HG03439 (cell line): Measurements from ENCODE around the gene AGAP1.

ENCODE experiments used
- ATAC-seq: cut with Tn5 transposase; IDR thresholded peaks from one replicate; pipeline ENCODE4 v1.9.1; 2021; ENCODE audit warnings: mild to moderate bottlenecking, moderate library complexity; ENCODE audit not compliant: unreplicated experiment

Gene AGAP1

DNA sequence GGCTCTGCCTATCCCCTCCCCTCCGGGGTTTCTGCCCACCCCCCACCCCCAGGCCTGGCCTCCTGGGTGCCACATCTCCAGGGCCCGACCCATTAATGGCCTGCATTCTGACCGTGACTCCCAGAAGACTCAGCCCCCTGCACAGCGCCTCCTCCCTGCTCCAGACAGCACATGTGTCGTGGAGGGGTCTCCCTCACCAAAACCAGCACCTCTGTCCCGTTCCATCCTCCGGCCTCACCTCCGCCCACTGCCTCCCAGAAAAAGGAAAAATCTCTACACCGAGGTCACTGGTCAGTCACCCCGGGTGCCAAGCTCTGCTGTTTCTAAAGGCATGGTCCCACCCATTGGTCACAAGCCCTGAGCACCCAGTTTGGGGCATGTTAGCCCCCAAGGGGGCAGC is 609.1 kb downstream of the AGAP1 start:
- ATAC-seq: no peak

DNA sequence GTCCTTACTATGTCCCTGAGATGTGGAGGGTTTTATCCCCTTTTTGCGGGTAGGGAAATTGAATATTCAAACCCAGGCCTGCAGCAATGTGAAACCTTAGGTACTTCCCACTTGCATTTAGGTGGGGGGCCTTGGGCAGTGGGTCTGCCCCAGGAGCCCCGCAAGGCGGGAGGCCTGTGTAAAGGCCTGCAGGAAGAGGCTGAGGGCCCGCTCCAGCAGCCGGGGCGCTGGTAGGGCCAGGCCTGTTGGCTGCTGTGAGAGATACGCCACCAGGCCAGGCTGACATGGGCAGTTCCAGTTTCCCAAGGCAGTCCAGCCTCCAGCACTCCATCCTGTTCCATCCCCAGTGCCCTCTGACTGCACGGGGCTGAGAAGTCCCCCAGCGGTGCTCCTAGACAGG is 610.1 kb downstream of the AGAP1 start:
- ATAC-seq: no peak

DNA sequence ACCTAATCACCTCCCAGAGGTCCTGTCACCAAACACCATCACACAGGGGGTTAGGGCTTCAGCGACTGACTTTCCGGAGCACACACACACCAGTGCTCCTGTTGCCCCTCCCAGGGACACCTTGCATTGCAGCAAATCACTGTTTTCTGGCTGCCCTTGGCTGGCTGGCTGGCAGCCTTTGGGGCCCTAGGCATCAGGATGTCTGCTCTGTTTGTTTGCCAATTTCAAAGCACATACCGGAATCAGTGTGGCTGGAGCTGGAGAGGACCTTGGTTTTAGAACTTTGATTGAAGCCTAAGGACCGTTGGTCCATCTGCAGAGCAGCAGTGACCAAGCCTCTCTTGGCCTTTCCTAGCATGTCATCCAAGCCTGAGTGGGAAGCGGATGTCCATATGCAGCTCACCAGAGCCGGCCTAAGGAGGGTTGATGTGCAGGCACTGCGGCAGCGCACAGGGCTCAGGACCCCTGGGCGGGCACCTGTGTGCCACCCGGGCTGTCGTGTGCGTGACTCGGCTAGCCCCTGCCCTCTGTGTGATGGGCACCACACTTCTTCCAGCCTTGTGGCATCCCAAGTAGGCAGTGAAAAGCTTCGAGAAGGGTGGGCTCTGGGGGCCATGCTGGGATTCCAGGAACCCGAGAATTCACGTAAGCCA is 612.2 kb downstream of the AGAP1 start:
- ATAC-seq: no peak

DNA sequence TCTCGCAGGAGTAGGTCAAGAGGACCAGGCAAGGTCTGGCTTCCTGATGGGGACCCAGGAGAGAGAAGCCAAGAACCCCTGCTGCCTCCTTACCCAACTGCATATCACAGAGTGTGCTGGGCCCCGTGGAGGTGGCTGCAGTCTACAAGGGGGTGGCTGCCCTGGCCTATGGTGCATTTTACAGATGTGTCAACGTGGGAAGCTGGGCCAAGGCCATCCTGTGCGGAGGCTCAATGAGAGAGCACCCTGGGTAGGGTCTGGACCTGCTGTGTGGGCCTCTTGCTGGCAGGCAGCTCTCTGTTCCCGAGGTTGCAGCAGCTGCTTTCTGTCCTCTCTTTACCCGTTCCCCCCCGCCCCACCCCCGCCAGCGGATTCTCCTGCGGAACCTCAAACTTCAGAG is 612.9 kb downstream of the AGAP1 start:
- no peak for ATAC-seq

DNA sequence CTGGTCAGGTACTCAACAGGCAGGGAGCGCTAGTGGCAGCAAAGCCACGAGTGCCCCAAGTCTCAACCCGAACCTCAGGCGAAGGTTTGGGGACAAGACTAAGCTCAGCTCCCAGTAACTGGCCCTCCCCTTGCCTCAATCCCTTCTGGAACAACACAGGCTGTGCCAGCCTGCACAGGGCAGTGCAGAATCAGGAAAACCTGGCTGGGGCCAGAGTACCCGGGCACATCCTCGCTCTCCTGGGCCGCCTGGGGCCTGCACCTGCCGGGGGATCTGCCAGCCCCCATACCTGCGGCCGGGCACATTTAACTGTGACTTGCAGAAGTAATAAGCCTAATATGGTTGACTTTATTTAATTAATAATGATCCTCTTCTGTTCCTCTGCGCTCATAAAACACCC is 613.7 kb downstream of the AGAP1 start:
- ATAC-seq: no peak

DNA sequence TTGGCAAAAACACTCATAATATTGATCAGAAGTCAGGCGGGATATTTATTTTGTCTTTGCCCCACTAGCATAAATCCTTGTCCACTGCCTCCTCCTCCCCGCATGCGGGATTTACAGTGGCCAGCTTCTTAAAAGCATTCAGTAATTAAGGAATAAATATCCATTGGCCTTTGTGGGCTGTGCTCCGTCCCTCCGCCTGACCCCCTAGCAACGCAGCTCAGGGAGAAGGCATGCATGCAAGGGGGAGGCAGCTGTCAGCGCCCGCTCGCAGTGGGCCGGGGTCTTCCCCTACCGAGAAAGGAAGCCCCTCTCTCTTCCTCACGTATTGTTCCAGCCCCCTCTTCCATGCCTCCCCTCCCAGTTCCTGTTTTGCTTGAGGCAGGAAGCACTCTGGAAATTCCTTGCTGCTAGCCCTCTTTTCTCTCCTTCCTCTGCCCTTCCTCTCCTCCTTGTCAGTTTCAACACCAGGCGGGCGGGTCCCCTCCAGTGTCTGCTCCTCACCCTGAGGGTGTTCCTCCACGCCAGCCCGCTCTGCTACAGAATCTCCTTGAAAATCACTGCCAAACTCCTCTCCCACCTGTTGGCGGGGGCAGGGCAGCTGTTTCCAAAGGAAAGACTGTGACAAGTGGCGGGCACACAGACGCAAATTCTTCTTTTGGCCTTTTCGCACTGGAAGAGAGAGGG is 614.2 kb downstream of the AGAP1 start:
- ATAC-seq: no peak

DNA sequence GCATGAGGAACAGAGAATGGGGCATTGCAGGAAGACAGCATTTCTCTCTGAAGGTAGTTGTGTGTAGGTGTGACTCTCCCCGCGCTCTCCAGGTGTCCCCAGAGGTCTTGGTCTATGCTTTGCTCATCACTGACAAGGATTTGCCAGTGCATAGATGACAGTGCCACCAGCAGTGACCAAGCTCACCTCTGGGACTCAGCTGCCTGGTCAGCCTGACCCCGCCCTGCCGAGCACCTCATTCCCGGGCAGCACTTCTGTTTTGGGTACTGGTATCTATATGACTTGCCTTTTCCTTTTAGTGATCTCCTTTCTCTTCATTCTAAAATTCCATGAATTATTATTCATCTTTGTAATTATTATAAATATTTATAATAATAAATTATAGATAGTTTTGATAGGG is 615.2 kb downstream of the AGAP1 start:
- ATAC-seq: no peak

DNA sequence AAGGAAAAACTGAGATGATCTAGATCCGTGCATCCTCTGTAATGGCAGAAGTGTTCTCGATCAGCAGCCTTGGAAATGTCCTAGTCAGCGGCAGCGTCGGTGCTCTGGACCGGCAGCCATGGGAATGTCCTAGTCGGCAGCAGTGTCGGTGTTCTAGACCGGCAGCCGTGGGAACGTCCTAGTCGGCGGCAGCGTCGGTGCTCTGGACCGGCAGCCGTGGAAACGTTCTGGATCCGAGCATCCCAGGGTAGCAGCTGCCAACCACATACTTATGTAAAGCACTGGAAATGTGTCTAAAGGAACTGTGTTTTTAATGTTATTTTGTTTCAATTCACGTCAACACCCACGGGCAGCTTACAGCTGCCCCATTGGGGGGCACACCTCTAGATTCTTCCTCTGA is 615.6 kb downstream of the AGAP1 start:
- ATAC-seq: no peak

DNA sequence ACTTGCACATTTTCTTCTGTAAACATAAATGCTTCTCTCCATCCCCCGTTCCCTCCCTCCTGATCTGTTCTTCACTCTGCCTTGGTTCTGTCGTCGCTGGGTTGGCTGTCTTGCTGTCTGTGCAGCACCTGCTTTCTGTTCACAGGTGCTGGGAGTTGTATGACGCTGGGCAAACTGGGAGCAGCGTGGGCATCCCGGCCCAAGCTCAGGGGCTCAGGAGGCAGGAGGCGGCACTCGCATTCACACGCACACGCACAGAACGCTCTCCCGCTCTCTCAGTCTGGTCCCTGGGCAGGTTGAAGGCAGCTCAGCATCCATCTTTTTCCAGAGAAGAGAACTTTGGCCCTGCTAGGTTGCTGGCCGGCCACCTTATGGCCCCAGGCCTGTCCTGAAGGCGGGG is 618.6 kb downstream of the AGAP1 start:
- ATAC-seq: no peak

DNA sequence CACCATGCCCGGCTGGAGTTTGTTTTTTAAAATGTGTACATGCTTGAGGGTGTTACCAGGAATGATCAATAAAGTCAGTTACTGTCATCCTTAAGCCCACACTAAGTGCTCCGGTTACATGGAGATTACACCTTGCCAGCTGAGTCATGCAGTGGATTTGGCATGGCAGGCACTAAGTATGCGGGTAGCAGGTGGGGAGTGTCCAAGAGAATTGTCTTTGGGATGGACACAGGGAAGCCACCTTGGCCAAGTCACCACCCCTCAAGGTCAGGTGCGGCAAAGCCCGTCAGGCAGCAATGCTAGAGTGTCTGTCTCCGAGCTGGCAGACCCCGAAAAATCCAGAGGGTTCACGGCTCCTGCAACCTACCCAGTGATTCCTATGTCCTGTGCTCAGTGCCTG is 619.6 kb downstream of the AGAP1 start:
- ATAC-seq: no peak

DNA sequence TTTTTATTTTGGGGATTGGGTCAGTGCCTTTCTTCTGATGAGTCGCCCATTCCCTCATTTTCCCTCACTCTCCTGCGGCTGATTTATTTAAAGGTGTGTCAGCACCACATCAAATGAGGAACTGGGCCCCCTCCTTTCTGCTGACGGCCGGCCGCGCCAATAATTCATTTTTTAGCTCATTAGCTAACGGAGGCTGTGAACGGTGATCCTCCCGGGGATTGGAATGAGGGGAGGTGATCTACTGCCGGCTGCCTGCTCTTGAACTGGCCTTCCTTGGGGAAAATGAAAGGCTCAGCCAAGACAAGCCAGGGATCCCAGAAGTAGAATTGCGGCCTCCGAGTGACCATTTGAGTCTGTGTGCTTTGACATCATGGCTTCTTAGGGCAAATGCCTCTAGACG is 620.1 kb downstream of the AGAP1 start:
- ATAC-seq: no peak

DNA sequence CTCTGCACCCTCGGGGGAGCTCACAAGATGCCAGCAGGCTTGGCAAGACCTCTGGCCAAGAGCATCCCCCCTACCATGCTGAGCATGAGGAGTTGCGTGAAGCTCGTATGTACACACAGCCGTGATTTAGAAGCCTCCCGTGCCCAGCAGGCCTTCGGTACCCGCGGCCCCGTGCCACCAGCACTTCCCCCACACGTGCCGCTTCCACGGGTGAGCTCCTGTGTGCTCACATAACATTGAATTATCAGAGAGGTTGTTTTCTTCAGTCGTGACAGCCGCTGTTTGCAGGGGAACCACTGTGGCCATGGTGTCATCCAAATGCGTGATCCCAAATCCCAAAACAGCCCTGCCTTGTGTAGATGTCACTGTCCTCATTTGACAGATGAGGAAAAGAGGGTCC is 621.1 kb downstream of the AGAP1 start:
- ATAC-seq: no peak

DNA sequence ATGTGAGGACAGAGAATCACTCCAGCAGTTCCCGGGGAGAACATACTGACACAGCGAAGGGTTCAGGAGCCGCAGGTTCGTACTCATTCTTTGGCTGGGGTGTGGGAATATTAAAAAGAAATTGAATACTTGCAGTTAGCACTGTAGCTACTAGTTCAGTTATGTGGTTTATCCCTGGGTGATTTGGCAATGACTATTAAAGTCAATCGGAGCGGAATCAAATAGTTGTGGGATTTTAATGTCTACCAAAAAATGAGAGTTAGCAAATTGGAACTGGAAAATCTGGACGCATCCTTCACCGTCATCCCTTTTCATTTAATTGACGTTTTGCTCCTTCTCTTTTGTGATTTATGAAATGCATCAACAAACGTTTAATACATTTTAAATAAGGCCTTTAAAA is 623.6 kb downstream of the AGAP1 start:
- ATAC-seq: no peak

DNA sequence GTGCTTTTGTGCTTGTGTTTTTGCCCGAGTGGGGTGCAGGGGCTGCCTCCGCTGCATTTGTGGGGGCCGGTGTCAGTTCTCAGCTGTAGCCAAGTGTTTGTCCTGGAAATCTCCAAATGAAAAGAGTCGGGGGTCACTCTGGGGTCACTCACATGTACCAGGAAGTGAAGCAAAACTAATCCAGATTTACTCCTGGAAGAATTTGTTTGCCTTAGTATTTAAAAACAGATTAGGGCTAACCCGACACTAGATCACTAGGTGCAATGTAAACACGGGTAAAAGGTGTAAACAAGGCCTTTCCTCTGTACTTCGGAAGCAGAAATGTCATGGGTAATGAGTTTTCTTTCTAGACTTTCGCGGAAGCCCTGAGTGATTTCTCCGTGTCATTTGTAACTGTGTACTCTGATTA is 624.0 kb downstream of the AGAP1 start:
- ATAC-seq: no peak

DNA sequence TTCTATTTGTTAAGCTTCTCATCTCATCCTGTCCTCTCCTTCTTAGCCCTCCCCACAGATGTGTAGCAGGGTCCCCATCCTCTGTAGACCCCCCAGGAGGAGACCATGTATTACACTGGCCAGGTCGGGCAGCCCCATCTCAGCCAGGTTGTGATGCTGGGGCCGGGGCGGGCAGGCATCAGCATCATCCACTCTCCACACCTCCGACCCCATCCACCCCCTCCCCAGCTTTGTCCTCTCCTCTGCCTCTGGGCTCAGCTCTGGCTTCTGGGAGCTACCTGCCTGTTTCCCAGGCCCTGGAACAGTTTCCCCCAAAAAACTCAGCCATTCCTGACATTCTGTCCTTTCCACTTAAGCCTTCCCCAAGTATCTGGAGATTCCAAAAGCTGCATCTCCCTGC is 625.2 kb downstream of the AGAP1 start:
- no peak for ATAC-seq

DNA sequence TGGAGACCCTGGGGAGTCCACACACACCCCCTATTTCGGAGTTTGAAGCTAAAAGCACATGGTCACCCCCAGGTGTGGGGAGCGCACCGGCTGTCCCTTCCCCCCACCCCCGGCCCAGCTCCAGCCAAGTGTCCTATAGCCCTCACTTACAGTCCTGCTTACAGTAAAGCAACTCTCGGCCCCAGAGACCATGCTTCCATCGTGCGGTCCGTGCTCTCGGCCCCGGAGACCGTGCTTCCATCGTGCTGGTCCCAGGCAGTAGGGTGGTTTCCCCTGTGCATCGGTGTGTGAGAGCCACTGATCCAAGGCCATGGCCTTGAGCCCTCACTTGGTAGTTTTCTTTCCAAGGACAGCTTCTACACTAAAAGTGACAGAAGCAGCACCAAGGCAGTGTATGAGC is 625.6 kb downstream of the AGAP1 start:
- ATAC-seq: no peak

DNA sequence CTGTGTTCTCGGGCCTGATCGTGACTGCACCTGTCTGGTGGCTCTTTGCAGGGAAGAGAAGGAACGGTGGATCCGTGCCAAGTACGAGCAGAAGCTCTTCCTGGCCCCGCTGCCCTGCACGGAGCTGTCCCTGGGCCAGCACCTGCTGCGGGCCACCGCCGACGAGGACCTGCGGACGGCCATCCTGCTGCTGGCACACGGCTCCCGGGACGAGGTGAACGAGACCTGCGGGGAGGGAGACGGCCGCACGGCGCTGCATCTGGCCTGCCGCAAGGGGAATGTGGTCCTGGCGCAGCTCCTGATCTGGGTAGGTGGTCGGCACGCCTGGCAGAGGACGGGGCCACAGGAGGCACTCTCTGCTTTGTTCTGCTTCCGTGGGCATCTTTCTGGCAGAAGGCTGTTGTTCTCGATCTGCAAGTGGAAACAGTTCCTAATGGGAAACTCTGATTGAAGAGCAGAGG is 626.3 kb downstream of the AGAP1 start:
- no peak for ATAC-seq

DNA sequence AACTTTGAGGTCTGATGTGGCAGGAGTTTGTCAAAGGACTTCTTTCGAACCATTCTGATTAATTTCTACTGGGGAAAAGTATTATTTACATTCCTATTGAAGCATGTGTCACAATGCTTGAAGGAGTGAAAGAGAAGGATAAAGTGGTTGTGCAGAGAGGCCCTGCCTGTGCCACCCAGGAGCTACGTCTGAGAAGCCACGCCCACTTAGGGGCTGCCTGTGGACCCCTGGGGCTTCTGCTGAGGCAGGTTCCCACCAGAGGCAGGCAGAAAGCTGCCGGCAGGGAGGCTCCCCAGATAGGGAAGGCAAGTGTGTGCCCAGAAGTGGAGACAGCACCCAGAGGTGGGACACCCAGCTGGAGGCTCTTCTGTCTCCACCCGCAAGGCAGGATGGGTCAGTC is 627.0 kb downstream of the AGAP1 start:
- ATAC-seq: no peak

DNA sequence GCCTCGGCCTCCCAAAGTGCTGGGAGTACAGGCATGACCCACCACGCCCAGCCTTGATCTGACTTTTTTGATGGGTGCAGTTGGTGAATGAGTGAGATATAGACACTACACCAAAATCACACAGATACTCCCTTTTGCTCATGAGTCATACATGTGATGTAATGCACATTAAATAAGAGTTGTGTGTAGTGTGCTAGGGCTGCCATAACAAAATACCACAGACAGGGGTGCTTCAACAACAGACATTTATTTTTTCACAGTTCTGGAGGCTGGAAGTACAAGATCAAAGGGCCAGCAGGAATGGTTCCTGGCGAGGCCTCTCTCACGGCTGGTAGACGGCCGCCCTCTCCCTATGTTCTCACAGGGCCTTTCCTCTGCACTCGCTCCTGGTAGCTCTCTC is 627.7 kb downstream of the AGAP1 start:
- no peak for ATAC-seq

DNA sequence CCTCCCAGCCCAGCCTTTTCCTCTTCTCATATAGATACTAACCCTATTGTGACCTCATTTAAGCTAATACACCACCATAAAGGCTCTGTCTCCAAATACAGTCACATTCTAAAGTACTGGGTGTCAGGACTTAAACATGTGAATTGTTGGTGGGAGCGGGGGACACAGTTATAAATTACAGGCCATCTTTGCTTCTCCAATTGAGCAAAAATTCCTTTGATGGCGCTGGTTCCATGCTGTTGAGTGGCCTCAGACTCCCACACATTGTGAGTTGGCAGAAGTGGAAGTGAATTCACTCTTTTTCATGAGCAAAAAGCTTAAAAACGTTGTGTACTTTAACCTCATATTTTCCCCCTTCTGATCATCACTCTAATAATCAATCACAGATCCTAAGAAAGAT is 628.4 kb downstream of the AGAP1 start:
- ATAC-seq: no peak

DNA sequence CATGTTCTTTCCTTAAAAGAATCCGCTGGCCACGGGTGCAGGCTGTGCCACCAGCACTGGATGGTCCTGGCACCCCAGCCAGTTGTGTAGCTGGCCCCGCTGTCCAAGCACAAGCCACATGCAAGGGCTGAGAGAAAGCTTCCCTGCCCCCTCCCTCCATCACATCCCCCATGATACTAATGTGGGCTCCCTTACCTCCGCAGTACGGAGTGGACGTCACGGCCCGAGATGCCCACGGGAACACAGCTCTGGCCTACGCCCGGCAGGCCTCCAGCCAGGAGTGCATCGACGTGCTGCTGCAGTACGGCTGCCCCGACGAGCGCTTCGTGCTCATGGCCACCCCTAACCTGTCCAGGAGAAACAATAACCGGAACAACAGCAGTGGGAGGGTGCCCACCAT is 629.9 kb downstream of the AGAP1 start:
- ATAC-seq: no peak

DNA sequence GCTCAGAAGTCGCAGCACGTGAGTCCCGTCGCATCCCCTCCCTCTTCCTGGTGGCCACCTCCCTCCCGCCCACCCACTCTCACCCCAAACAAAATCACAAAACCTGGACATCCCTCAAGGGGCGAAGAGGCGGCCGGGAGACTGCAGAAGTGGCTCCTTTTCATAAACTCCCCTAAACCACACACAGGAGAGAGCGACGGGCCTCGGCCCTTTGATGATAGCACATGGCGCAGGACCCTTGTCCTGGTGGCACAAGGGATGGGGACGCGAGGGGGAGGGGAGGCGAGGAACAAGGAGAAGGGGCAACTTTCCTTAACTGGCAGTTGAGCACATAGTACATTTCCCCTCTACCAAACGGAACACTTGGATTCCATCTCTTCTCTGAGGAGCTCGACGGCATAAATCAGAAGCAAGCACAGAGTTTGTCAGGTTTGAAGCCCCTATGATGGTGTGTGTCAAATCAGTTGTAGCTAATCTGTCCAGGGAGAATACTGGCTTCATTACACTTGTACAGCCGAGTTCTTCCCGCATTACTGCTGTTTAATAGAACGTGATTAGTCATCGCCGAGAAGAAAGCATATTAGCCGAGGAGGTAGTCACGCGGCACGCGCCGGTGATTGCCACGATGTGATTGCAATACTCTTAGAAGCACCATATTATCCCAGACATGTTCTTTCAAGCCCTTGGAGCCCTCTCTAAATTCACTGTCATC is 630.5 kb downstream of the AGAP1 start:
- ATAC-seq: no peak
